Pancreas (tissue), 10 donors: ENCODE measurements around the gene RADIL. TPM values are rescaled to one million over a fixed set of nuclear protein-coding genes. Genes with fewer than 3 reads are reported as not detected.

Source experiments
- ATAC-seq, 4 donors: fragments of 200-7000 bp; cut with Tn5 transposase; one replicate each; pipeline versions ENCODE4 v1.8.0 to v1.9.1; 2020; ENCODE audit warnings: mild to moderate bottlenecking in 4 of 4, moderate library complexity in 4 of 4
- DNase-seq, 6 donors: peaks; one replicate each; pipeline ENCODE4 v3.0.0-alpha.2; 2020
- FAIRE-seq: peaks from 2 replicates; lab custom pipeline; 2012; peaks lifted over from hg19 to GRCh38; lab: Jason Lieb, UNC
- H3K27ac ChIP-seq, 4 donors: fragments of 200-600 bp; sonication (generic); 1 replicate in 3 of 4; 2 replicates in 1 of 4; pipeline versions ENCODE4 v1.5.0 to v1.8.0; 2020
- H3K27me3 ChIP-seq, 4 donors: fragments of 200-600 bp; one replicate each; pipeline ENCODE4 v1.8.0; 2021
- H3K36me3 ChIP-seq, 3 donors: fragments of 200-600 bp; sonication (generic) in 1 of 3; one replicate each; pipeline versions ENCODE4 v1.5.0 to v1.8.0; 2020 to 2021
- H3K4me1 ChIP-seq, 3 donors: fragments of 200-600 bp; one replicate each; pipeline ENCODE4 v1.8.0; 2021
- H3K4me3 ChIP-seq, 4 donors: fragments of 200-600 bp; sonication (generic) in 2 of 4; one replicate each; pipeline versions ENCODE4 v1.5.0 to v1.8.0; 2020 to 2021
- H3K9me3 ChIP-seq, 4 donors: fragments of 200-600 bp; one replicate each; pipeline ENCODE4 v1.8.0; 2021
- CTCF ChIP-seq, 4 donors: fragments of 200-600 bp; sonication (generic) in 3 of 4; IDR thresholded peaks; one replicate each; pipeline versions ENCODE4 v1.5.0 to v1.8.0; 2021; ENCODE audit warnings: antibody characterized with exemption in 4 of 4
- WGBS, 2 donors: extraction: QIAGEN DNeasy Blood & Tissue Kit; methylation state at CpG; one replicate each; pipeline ENCODE4 v1.1.7; 2013; 5-methylcytosine and 5-hydroxymethylcytosine counted together
- intact Hi-C, 3 donors: fragments of 100-400 bp; cut with DNase I; formaldehyde crosslinking; loops; one replicate each; pipeline versions ENCODE4 v1.11.1 to v1.14.2; 2022
- polyA plus RNA-seq, 2 donors: library from polyadenylated mRNA; stranded (reverse); fragments of 200-250 nt; gene quantifications; one replicate each; pipeline ENCODE4 v1.2.3, GENCODE V29; 2013
- total RNA-seq, 6 donors: library from RNA; stranded (reverse); fragmentation: NEBNext Ultra II Directional in 4 of 6; extraction: Animal tissue kit (Norgen Biotek cat#: 25700) in 4 of 6; gene quantifications; one replicate each; pipeline versions ENCODE4 v1.2.1 to v1.2.4, GENCODE V29; 2021 to 2023
- donor health status: healthy with polysubstance abuse.
- donor health status: DM: no; HTN: no; CAD: no; lungs with moderate emphysema.
- donor health status: DM: no; HTN: no; CAD: no.
- donor health status: control.
- donor health status: control.
- donor health status: Bipolar disorder and iron deficiency.
- donor health status: DM: yes; HTN: yes; CAD: no.
- donor health status: DM: no; HTN: no; CAD: no.
- donor health status: DM: no; HTN: no; CAD: no.
- donor health status: DM: yes; HTN: yes; CAD: no.

The RADIL gene
- total and polyA plus RNA-seq, 8 donors = 0.58 to 11.2 (median 3.5) TPM

DNA sequence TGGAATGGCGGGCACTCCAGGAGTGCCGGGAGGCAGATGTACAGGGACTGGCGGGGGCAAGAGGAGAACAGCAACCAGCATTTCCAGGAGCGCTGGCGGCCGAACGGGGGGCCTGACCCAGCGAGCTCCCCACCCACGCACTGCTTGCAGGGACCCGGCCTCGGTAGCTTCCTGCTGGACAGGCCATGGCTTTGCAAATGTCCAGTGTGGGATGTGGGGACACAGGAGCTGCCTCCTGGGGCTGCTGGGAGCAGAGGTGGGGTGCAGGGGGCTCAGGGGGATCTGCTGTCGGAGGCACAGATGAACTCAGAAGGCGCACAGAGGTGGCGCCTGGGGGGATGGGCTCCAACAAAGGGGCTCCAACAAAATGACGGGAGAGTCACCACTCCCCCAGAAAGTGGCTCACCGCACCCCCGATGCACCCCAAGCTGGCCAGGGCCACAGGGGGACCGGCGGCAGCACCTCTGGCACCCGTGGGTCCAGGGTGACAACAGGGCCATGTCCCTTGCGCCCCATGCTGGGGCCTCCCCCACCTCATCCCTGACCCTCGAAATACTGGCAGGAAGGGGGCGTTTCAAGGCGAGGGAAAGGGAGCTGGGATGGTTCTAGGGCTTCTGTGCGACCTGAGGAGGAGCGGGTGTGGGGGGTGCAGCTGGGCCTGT, 67.0 kb downstream of the RADIL start:
- 83 to 91% methylated on average over 25 to 26 of the region's 26 CpGs for WGBS, 2 donors
- no peak for ATAC-seq
- DNase-seq = peak in 1 of 6 donors; percentile 60
- no peak for TF ChIP-seq CTCF (IDR thresholded peaks at IDR 0.05)
- Histone ChIP-seq H3K4me3 (no peak overlapping the region), H3K36me3 (no peaks in the 10 kb centered on the region), H3K27me3 (no peaks in the 10 kb centered on the region), H3K9me3 (no peaks in the 10 kb centered on the region), H3K27ac (no peak overlapping the region), H3K4me1 (no peaks in the 10 kb centered on the region)
- intact Hi-C loops = no loop called here
- no peak for FAIRE-seq

GRCh38 chr7:4815609-4816418, 67.7 kb downstream of the RADIL start:
- Histone ChIP-seq H3K4me1 (no peaks in the 10 kb centered on the region), H3K9me3 (no peaks in the 10 kb centered on the region), H3K36me3 (no peaks in the 10 kb centered on the region), H3K4me3 (no peak overlapping the region), H3K27me3 (no peaks in the 10 kb centered on the region), H3K27ac (no peak overlapping the region)
- DNase-seq (peak in 1 of 6 donors; percentile 58), ATAC-seq (no peak), FAIRE-seq (no peak)
- TF ChIP-seq CTCF (IDR thresholded peaks at IDR 0.05) = no peak
- 77 to 89% methylated on average over 38 of the region's 38 CpGs for WGBS, 2 donors
- intact Hi-C loops = no loop called here

GRCh38 chr7:4815121-4815520, 68.4 kb downstream of the RADIL start:
- DNase-seq (peak in 1 of 6 donors; percentile 60), ATAC-seq (no peak), FAIRE-seq (no peak)
- no peaks in the 10 kb centered on the region for H3K9me3 ChIP-seq
- H3K36me3 ChIP-seq = no peaks in the 10 kb centered on the region
- TF ChIP-seq CTCF (IDR thresholded peaks at IDR 0.05) = no peak
- intact Hi-C loops = no loop called here
- no peak overlapping the region for H3K27ac ChIP-seq
- H3K27me3 ChIP-seq = no peaks in the 10 kb centered on the region
- WGBS, 2 donors = 92 to 96% methylated on average over 13 to 14 of the region's 14 CpGs
- no peak overlapping the region for H3K4me3 ChIP-seq
- no peaks in the 10 kb centered on the region for H3K4me1 ChIP-seq

DNA sequence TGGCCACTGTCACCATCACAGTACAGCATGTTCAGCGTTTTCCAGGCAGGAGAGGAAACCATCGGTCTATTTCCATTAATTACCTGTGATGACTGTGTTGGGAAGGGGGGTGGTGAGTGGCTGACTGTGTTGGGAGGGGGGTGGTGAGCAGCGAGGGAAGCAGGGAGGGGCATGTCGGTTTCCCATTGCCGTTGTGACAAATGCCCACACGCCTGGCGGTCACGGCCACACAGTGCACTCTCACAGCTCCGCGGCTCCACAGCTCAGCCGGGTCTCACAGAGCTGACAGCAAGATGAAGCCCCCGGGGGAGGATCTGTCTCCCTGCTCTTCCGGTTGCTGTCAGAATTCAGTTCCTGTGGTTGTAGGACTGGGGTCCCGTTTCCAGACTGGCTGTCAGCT, 69.1 kb downstream of the RADIL start:
- Histone ChIP-seq H3K4me3 (no peak overlapping the region), H3K9me3 (no peaks in the 10 kb centered on the region), H3K4me1 (no peaks in the 10 kb centered on the region), H3K27ac (no peak overlapping the region), H3K36me3 (no peaks in the 10 kb centered on the region), H3K27me3 (no peaks in the 10 kb centered on the region)
- DNase-seq = no peak
- WGBS, 2 donors = 52 to 63% methylated on average over 14 of the region's 14 CpGs
- ATAC-seq = no peak
- intact Hi-C loops = no loop called here
- FAIRE-seq = no peak
- no peak for TF ChIP-seq CTCF (IDR thresholded peaks at IDR 0.05)
